ENCODE measurements around the gene NCOR2.

Gene NCOR2

GRCh38 chr12:124566997-124567672, at the start of gene NCOR2:
TSS of gene NCOR2 (minus strand) at chr12:124567612. CDS start at chr12:124495251, 72,361 bp downstream.
- in situ Hi-C loops (cut with HindIII; ENCODE audit: low sequenced_read_pairs), result no loop called here

GRCh38 chr12:124616394-124617221, 49.2 kb upstream of the NCOR2 start:
- in situ Hi-C loops (cut with HindIII; ENCODE audit: low sequenced_read_pairs), result no loop called here

- in situ Hi-C loops (cut with HindIII; ENCODE audit: low sequenced_read_pairs), result no loop called here
These were observed 47.3 kb upstream of the NCOR2 start for GRCh38 chr12:124614512-124615292.

- in situ Hi-C loops (cut with HindIII; ENCODE audit: low sequenced_read_pairs), result no loop called here
These were observed 45.8 kb upstream of the NCOR2 start for GRCh38 chr12:124613151-124613585.

GRCh38 chr12:124612410-124612680, 44.9 kb upstream of the NCOR2 start:
- in situ Hi-C loops (cut with HindIII; ENCODE audit: low sequenced_read_pairs), result no loop called here

GRCh38 chr12:124611559-124612409, 44.4 kb upstream of the NCOR2 start:
- in situ Hi-C loops (cut with HindIII; ENCODE audit: low sequenced_read_pairs), result no loop called here

GRCh38 chr12:124610629-124611558, 43.5 kb upstream of the NCOR2 start:
- in situ Hi-C loops (cut with HindIII; ENCODE audit: low sequenced_read_pairs), result no loop called here

GRCh38 chr12:124610021-124610612, 42.7 kb upstream of the NCOR2 start:
- in situ Hi-C loops (cut with HindIII; ENCODE audit: low sequenced_read_pairs), result no loop called here

- in situ Hi-C loops (cut with HindIII; ENCODE audit: low sequenced_read_pairs), result no loop called here
These were observed 41.9 kb upstream of the NCOR2 start for GRCh38 chr12:124609041-124609989.

GRCh38 chr12:124608450-124608870, 41.0 kb upstream of the NCOR2 start:
- in situ Hi-C loops (cut with HindIII; ENCODE audit: low sequenced_read_pairs), result no loop called here

GRCh38 chr12:124607681-124608425, 40.4 kb upstream of the NCOR2 start:
- in situ Hi-C loops (cut with HindIII; ENCODE audit: low sequenced_read_pairs), result no loop called here

GRCh38 chr12:124605883-124606774, 38.7 kb upstream of the NCOR2 start:
- in situ Hi-C loops (cut with HindIII; ENCODE audit: low sequenced_read_pairs), result no loop called here

GRCh38 chr12:124605150-124605882, 37.9 kb upstream of the NCOR2 start:
- in situ Hi-C loops (cut with HindIII; ENCODE audit: low sequenced_read_pairs), result no loop called here

GRCh38 chr12:124604264-124604680, 36.9 kb upstream of the NCOR2 start:
- in situ Hi-C loops (cut with HindIII; ENCODE audit: low sequenced_read_pairs), result loop anchor here (5.0 kb wide), 1 partner anchor 128 kb away; no protein-coding TSS in a partner anchor

GRCh38 chr12:124603831-124604251, 36.4 kb upstream of the NCOR2 start:
- in situ Hi-C loops (cut with HindIII; ENCODE audit: low sequenced_read_pairs), result loop anchor here (5.0 kb wide), 1 partner anchor 128 kb away; no protein-coding TSS in a partner anchor
